Embryonic facial prominence (tissue), 1 donor: ENCODE data around the gene CFAP46.

Experiments used
- DNase-seq: peaks from one replicate; pipeline ENCODE4 v3.0.0-alpha.2; 2016; ENCODE audit errors: extremely low spot score

Gene CFAP46

DNA sequence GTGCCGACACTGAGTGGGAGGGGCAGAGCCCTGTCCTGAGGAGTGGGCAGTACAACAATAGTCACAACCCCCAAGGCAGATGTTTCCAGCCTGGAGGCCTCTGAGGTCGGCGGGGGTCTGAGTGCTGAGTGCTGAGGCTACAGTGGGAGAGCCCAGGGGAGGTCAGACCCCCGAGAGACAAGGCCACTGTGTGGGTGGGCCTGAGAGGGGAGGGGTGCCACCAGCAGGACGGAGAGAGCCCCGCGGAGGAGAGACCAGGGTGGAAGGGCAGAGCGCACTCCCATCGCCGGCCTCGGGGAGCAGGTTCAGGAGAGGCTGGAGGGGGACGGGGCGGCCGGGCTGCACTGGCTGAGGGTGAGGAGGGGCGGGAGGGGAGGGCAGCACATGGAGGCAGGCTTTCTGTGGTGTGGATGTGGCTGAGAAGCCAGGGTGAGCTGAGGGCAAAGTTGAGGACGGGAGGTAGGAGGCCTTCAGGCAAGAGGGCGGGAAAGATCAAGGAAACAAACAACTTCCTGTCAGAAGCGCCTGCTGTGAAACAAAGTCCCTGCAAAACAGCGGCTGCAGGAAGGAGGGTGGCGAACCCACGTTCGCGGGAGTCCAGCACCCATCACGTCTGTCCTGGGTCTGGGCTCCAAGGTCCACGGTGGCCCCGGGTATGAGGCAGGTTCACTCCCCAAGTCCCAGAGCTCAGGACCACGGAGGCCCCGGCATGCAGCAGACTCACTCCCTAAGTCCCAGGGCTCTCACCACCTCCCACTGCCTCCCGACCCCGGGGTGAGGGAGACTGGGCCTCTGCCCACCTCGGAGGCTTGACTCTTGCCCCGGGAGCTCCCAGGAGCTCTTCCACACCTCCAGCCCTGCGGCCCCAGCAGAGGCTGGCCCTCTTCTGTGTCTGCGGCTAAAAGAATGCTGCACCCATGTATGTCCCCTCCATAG lies 79.6 kb downstream of the CFAP46 start:
- no peak for DNase-seq

DNA sequence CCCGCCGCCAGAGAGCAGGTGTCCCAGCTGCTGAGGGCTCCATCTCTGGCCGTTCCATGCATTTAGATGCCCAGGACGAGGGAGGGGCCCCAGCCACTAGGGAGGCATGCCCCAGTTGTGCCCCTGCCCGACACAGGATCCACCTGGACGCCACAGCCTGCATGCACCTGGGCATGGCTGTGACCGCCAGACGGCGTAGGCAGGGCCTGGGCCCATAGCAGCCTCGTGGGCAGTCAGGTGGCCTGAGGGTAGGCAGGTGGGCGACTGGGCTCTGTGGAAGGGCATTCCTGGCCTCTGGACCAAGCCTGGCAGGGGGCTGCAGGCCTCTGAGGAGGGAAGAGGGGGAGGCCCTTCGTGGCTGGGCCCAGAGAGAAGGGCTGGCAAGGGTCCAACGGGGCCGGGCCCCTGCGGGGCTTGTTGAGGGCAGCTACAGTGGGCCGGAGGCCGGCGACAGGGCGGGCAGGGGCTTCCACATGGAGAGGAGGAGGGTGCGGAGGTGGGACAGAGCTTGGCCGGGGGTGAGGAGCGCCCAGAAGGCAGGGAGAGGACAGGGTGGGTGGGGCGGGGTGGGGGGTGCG lies 80.4 kb downstream of the CFAP46 start:
- DNase-seq, result no peak

DNA sequence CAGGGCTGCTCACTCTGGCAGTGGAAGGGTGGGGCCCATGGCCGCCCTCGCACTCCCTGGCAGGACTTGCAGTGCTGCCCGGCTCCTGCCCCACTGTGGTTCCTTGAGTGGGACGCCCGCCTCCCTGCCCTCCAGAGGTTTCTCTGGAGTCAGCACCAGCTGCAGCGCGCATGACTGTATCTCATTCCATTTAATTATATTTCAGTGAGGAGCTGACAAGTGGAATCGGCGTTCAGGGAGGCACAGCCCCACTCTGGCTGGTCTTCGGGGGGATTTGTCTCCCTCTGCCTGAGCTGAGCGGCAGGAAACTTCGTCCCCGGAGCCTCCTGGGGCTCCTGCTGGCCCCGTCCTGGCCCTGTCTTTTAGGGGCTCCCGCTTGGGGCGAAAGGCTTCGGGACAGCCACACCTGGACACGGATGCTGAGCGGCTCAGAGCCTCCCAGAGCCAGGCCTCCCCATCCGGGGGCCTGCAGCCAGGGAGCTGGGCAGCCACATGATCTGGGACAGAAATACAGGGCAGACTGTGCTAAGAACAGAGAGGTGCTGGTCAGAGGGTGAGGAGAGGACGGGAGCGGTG lies 81.2 kb downstream of the CFAP46 start:
- DNase-seq, result no peak

DNA sequence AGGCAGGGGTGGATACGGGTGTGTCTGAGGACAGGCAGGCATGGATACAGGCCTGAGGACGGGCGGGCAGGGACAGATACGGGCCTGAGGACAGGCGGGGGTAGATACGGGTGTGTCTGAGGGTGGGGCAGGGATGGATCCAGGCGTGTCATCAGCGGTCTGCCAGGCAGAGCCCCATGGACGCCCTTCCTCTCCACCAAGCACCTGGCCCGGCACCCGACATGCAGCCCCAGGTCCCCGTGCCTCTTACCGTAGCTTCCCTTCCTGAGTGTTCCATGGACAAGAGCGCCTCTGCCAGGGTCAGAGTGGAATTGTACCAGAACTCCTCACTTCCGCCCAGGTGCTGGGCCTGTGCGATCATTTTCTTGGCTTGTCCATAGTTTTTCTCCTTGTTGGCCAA lies 81.8 kb downstream of the CFAP46 start:
- DNase-seq, result no peak

DNA sequence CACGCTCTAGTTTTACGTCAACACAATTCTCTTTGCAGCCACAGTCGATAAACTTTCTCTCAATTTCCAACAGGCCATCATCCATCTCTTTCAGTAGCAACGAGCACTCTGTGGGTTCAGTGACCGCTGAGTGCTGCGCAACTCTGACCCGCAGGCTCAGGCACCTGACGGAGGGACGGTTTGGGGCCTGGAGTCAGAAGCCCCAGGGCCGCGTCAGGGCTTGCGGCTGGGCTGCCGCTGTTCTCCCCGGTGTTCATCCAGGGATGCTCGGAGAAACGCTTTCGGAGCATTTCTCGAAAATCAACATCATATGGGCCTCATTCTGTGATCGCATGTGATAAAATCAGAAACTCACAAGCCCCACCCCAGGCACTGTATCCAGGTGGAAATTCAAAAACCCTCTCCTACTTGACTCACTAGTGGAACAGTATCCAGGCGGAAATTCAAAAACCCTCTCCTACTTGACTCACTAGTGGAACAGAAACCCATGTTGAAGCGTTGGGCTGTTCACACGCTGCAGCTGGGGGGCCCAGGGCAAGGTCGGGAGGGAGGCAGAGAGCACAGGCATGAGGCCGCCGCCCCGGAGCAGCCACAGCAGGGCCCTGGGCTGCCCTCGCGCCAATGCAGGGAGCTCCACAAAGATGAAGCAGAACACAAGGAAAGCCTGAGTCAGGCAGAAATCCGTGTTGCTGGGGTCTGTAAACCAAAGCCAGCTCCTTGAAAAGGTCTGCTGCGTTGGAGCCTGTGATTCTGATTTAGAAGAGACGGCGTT lies 83.1 kb downstream of the CFAP46 start:
- DNase-seq, result no peak

DNA sequence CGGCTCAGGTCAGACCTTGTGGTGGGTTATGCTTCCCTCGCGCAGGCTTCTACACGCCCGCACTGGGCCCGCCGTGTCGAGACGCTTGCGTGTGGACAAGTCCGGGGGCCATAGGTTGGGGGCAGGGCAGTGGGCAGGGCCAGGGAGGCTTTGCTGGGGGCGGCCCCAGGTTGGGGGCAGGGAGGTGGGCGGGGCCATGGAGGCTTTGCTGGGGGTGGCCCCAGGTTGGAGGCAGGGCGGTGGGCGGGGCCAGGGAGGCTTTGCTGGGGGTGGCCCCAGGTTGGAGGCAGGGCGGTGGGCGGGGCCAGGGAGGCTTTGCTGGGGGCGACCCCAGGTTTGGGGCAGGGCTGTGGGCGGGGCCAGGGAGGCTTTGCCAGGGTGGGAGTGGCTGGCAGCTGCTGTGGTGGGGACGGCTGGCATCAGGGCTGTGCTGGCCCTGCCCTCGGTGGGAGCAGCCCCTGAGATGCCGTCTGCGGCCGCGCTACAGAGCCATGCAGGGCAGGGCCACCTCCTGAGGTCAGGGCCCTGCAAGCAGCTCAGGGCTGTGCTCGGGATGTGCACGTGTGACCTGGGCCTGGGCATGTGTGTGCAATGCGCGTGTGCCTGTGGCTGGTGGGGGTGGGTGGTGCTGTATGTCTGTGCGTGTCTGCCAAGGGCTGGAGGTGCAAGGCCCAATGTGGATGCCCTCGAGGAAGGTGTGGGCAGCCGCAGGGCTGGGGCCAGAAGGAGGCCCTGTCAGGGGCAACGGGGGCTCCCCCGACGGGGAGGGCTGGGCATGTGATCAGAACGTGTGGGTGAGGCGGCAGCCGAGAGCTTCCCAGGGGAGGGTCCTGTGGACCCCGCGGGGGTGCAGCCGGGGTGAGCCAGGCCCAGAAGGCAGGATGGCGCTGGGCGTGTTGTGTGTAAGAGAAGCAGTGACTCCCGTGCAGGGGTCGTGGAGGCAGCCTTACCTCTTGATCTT lies 84.0 kb downstream of the CFAP46 start:
- DNase-seq, result no peak

DNA sequence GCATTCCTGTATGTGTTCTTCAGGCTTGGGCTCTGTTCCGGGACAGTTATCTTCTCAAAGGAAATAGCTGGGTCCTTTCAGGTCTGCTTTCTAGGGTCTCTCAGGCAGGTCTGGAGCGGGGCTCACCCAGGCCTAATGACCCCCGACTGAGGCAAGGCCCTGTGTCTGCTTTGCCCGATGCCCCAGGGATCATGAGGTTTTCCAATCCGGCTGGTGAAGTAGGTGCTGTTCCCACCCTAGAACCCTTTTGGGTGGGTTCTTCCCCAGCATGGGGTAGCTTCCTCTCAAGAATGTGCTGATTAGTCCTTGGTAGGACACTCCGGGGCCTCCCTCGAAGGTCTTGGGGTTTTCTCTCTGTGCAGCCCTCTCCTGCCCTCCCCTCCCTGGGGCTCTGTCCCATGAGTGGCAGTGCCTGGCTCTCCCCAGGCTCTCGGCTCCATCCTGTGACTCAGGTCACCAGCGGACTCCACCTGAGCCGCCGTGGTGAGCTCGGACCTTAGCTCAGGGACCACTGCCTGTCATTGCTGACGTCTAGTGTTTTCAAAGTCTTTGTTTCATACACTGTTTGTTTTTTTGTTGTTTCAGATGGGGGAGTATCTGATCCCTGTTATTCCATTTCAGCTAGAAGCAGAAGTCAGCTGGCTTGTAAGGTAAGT lies 85.4 kb downstream of the CFAP46 start:
- no peak for DNase-seq

DNA sequence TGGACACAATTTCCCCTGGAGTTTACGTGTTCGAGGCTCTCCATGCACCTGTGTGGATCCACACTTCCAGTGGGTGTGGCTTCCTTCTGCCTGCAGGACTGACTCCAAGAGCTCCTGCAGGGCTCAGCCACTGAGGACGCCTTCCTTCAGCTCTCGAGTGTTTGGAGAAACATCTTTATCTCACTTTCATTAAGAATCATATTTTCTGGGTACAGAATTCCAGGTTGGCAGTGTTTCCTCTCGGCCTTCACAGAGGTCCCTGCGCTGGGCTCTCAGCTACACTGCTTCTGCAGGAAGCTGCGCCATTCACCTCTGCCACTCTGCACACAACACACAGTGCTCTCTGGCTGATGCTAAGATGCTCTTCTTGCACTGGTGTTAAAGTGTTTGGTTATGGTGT lies 86.5 kb downstream of the CFAP46 start:
- no peak for DNase-seq

DNA sequence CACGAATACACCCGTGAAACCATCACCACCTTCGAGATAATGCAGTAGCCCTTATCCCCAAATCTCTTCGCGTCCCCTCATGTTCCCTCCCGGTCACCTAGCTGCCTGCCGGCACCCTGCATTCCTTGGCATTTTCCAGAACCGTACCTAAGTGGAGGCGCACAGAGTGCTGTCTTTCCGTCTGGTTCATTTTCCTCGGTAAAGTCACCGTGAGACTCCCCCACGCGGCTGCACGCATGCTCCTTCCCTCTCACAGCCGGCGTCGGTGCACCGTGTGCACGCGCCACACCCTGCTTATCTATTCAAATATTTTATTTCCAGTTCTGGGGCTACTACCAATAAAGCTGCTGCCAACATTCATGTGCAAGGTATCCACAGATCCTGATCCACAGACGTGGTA lies 90.9 kb downstream of the CFAP46 start:
- DNase-seq, result no peak

DNA sequence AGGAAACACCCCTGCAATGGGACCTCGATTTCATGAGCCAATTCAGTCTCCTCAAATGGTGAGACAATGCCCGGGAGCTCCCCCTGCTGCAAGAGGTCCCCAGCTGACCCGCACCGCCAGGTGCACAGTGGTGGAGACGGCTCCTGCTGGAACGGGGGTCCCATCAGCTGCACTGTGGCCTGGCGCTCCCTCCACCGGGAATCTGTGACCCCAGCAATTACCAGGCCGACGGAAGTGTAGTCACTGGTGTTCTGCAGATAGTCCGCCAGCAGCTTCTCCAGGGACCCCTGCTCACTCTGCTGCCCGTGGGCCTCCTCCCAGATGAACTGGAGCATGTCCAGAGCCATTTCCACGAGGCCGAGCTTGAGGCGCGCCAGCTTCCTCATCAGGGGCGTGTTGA lies 91.5 kb downstream of the CFAP46 start:
- DNase-seq, result no peak

DNA sequence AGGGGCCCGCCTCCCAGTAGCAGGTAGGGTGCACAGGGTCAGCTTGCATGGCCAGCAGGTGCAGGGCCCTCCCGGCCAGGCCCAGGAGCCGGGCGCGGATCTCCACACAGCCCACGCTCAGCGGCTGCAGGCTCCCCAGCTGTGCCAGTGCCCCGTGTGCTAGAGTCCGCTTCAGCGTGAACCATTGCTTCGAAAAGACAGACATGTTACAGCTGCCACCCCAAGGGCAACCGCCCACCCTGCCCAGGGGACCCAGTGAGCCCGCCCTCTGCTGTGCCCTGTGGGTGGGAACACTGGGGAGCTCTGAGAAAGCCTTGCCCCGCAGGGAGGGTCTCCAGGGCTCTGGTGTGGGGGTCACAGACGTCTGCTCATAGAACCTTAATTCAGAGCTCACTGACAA lies 92.1 kb downstream of the CFAP46 start:
- no peak for DNase-seq

DNA sequence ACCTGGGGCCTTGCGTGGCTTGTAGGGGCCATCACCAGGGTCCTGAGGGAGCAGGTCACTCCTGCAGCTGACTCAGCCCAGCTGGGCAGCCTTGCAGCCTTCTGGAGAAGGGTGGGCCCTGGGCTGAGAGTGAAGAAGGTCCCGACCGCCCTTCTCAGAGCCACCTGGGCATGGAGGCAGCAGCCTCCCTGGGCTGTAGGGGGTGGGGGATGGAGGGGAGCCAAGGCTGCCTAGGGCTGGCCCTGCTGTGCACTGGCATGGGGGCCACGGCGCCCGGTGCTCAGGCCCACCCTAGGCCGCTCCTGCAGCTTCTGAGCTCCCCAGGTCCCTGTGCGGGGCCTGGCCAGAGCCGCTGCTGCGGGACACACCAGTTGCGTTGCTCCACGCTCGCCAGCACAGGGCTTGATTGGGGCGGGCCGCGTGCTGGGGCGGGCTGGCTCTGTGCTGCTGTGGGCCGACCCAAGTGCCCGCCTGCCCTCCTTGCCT lies 92.8 kb downstream of the CFAP46 start:
- DNase-seq, result no peak

DNA sequence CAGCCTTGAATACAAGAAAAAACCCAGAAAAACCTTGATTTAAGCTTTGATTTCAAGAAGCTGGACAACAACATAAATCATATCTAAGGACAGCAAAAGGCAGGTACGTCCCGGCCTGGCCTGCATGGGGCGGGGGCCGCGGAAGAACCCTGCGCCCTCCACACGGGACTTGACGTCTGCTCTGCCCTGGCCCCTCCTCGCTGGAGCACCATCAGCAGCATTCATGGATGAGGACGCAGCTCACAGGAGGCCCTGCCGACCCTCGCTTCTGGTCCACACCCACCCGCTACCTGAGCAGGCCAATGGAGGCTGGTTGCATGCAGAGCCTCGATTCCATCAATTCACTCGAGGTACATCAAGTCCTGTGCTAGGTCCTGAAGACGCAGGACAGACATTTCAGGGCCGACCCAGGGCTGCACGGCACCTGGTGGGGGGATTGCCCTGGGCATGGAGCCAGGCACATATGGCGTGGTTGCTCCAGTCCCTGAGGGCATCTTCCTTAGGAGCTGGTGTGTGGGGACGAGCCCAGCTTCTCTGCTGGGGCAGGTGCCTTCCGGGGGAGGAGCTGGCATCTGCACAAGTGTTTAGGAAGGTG lies 93.3 kb downstream of the CFAP46 start:
- no peak for DNase-seq

DNA sequence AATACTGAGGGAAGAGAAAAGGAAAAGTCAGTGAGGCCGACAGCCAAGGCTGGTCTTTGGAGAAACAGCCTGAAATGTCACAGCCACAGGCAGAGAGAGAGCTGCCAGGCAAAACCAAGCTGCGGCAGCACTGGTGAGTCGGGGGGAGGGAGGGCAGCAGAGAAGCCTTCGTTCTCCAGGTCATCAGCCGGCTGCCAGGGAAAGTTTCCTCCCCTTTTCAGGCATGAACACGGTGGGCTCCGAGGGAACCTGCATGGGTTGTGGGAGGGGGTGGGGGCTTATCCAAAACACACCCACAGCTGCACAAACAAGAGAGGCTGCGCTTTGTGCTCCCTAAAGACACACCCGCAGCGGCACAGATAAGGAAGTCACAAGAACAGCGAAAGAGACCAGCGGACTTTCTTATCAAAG lies 94.1 kb downstream of the CFAP46 start:
- DNase-seq, result no peak

DNA sequence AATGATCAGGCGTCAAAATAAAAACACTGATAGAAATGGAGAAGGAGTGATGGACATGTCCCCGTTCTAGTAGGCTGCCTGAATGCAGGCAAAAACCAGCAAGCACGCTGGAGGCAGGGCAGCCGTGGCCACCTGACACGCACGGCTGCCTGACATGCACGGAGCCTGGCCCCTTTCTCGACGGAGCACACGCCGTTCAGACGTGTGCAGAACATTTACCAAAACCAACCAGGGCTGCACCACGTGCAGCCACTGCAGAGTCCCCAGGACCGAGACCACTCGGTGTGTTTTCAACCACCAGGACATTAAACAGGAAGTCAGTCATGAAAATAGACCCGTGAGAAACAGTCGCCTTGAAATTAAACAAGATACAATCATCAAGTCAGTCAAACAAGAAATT lies 94.5 kb downstream of the CFAP46 start:
- no peak for DNase-seq

DNA sequence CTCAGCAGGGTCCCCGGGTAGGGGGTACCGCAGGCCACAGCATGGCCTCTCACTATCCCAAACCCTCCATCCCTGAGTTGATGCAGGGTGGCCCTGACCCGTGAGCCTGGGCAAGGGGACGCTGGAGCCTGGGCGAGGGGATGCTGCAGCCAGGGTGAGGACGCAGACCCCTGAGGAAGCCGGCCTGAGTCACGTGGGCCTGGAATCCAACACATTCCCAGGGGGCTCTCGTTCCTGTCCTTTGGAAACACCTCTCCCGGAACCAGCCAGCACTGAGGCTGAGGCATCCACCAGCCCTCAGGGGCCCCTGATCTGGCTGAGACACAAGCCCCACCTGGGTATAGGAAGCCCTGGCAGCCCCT lies 95.0 kb downstream of the CFAP46 start:
- DNase-seq, result no peak

DNA sequence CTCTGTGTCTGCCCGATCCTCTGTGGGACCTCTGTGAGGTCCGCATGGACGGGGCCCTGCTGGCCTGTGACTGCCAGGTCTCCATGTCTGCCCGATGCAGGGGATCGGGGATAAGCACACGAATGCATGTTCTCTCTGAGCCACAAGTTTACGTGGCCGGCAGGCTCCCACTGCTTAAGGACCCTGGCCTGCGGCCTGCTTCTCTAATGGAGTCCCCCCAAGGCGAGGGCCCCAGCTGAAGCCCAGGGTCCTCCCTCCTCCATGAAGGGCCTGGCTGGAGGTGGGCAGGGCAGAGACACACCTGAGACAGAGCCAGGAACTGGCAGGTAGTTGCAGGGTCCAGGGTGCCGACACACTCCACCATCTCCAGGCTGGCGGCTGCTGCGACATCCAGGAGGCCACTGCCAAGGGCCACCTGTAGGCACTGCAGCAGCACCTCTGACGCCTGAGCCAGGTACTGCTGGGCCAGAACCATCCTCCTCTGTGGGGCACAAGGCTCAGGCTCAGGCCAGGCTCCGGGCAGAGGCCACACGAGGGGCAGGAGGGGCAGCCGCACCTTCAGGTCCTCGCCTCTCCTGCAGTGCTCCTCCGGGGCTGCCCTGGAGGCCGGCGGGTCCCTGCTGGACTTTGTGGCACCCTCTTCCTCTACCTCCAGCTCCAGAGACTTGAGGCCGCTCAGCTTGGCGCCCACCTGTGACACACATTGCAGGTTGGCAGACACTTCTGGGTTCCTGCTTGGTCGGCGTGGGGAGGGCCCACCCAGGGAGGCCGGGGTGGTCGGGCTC lies 95.5 kb downstream of the CFAP46 start:
- DNase-seq, result no peak

DNA sequence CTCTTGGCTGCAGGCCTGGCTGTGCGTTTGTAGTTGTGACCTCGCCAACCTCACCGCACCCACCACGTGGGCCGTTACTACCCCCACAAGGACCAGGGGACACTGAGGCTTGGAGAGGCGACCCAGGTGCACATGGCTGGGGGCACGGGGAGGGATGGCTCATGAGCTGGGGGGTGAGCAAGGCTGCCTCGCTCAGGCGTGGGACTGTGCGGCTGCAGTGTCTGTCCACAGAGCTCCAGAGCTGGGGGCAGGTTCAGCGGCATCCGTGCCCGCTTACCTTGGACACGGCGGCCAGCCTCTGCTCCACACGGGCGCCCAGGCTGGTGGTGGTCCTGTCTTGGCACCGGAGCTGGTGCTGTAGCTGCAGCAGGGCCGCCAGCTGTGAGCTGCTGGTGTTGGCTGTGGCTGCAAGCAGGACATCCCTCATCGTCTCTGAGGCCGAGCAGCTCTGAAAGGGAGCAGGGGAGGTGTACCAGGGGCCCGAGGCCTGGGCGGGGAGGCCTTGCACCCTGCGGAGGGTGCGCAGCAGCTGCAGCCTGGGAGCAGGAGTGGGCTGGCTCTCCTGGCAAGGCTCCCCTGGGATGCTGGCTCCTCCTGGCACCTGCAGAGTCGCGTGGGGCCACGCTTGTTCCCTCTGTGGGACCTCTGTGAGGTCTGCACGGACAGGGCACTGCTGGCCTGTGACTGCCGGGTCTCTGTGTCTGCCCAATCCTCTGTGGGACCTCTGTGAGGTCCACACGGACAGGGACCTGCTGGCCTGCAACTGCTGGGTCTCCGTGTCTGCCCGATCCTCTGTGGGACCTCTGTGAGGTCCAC lies 96.4 kb downstream of the CFAP46 start:
- DNase-seq, result no peak
